ENCODE data around the gene B4GALT6.

The B4GALT6 gene

GRCh38 chr18:31577195-31577594 lies 107.2 kb downstream of the B4GALT6 start:
- no peaks in the 10 kb centered on the region for H3K27me3 ChIP-seq (ENCODE audit: insufficient read depth, low read length, poor library complexity, severe bottlenecking)
- no peaks in the 10 kb centered on the region for H4K20me1 ChIP-seq (ENCODE audit: insufficient read depth, low read length, poor library complexity, severe bottlenecking)
- no peaks in the 10 kb centered on the region for H3K9me2 ChIP-seq (replicated peaks; ENCODE audit: low read depth, low read length)
- no peak overlapping the region for H3K9ac ChIP-seq (ENCODE audit: low read depth, low read length, poor library complexity, severe bottlenecking)
- no peaks in the 10 kb centered on the region for H3K9me3 ChIP-seq (ENCODE audit: insufficient read depth, low read depth, low read length)
- H3K36me3 ChIP-seq (ENCODE audit: insufficient read depth, low read length), result no peaks in the 10 kb centered on the region
- H3K4me1 ChIP-seq (ENCODE audit: insufficient read depth, low read length, poor library complexity, severe bottlenecking), result peaks cover 9% of the 10 kb centered on the region
- no peaks in the 10 kb centered on the region for H3K79me2 ChIP-seq (ENCODE audit: insufficient read depth, low read length)
- H3F3A ChIP-seq (ENCODE audit: low read depth), result no peaks in the 10 kb centered on the region
- TF ChIP-seq CTCF (conservative IDR thresholded peaks at IDR 0.05; ENCODE audit: low read length) (no peak), EZH2phosphoT487 (IDR thresholded peaks at IDR 0.05; ENCODE audit: borderline replicate concordance) (no peak)
- no peak overlapping the region for H3K4me3 ChIP-seq (ENCODE audit: low read length, poor library complexity, severe bottlenecking)
- H2AFZ ChIP-seq (ENCODE audit: low read length), result no peak overlapping the region
- H3K4me2 ChIP-seq (ENCODE audit: low read depth, low read length, poor library complexity, severe bottlenecking), result no peak overlapping the region

GRCh38 chr18:31576670-31577069 lies 107.7 kb downstream of the B4GALT6 start:
- Histone ChIP-seq H2AFZ (ENCODE audit: low read length) (no peak overlapping the region), H4K20me1 (ENCODE audit: insufficient read depth, low read length, poor library complexity, severe bottlenecking) (no peaks in the 10 kb centered on the region), H3F3A (ENCODE audit: low read depth) (no peaks in the 10 kb centered on the region), H3K4me1 (ENCODE audit: insufficient read depth, low read length, poor library complexity, severe bottlenecking) (peaks cover 5% of the 10 kb centered on the region), H3K9me3 (ENCODE audit: insufficient read depth, low read depth, low read length) (no peaks in the 10 kb centered on the region), H3K4me2 (ENCODE audit: low read depth, low read length, poor library complexity, severe bottlenecking) (no peak overlapping the region), H3K4me3 (ENCODE audit: low read length, poor library complexity, severe bottlenecking) (no peak overlapping the region), H3K9ac (ENCODE audit: low read depth, low read length, poor library complexity, severe bottlenecking) (no peak overlapping the region), H3K9me2 (replicated peaks; ENCODE audit: low read depth, low read length) (no peaks in the 10 kb centered on the region), H3K79me2 (ENCODE audit: insufficient read depth, low read length) (no peaks in the 10 kb centered on the region), H3K27me3 (ENCODE audit: insufficient read depth, low read length, poor library complexity, severe bottlenecking) (no peaks in the 10 kb centered on the region), H3K36me3 (ENCODE audit: insufficient read depth, low read length) (no peaks in the 10 kb centered on the region)
- no peak for TF ChIP-seq EZH2phosphoT487 (IDR thresholded peaks at IDR 0.05; ENCODE audit: borderline replicate concordance)
- TF ChIP-seq CTCF (conservative IDR thresholded peaks at IDR 0.05; ENCODE audit: low read length), result no peak

GRCh38 chr18:31575515-31576257 lies 108.7 kb downstream of the B4GALT6 start:
- Histone ChIP-seq H3K4me2 (ENCODE audit: low read depth, low read length, poor library complexity, severe bottlenecking) (no peak overlapping the region), H3K9me3 (ENCODE audit: insufficient read depth, low read depth, low read length) (no peaks in the 10 kb centered on the region), H3K9me2 (replicated peaks; ENCODE audit: low read depth, low read length) (no peaks in the 10 kb centered on the region), H4K20me1 (ENCODE audit: insufficient read depth, low read length, poor library complexity, severe bottlenecking) (no peaks in the 10 kb centered on the region), H3K9ac (ENCODE audit: low read depth, low read length, poor library complexity, severe bottlenecking) (no peak overlapping the region), H2AFZ (ENCODE audit: low read length) (no peak overlapping the region), H3K36me3 (ENCODE audit: insufficient read depth, low read length) (no peaks in the 10 kb centered on the region), H3K4me3 (ENCODE audit: low read length, poor library complexity, severe bottlenecking) (no peak overlapping the region), H3K4me1 (ENCODE audit: insufficient read depth, low read length, poor library complexity, severe bottlenecking) (no peaks in the 10 kb centered on the region), H3K27me3 (ENCODE audit: insufficient read depth, low read length, poor library complexity, severe bottlenecking) (no peaks in the 10 kb centered on the region), H3K79me2 (ENCODE audit: insufficient read depth, low read length) (no peaks in the 10 kb centered on the region), H3F3A (ENCODE audit: low read depth) (no peaks in the 10 kb centered on the region)
- no peak for TF ChIP-seq CTCF (conservative IDR thresholded peaks at IDR 0.05; ENCODE audit: low read length)
- TF ChIP-seq EZH2phosphoT487 (IDR thresholded peaks at IDR 0.05; ENCODE audit: borderline replicate concordance), result no peak
